K562 (cell line): Measurements from ENCODE around the gene MYO1E. TPM values are rescaled to one million over a fixed set of nuclear protein-coding genes. Genes with fewer than 3 reads are reported as not detected.

Experiments
- ATAC-seq: fragments of 200-7000 bp; cut with Tn5 transposase; 3 replicates; pipeline ENCODE4 v1.9.1; 2020; ENCODE audit warnings: moderate library complexity
- BruUV-seq: library from RNA; stranded (reverse); fragments of 400-500 nt; replicated peaks from 2 replicates; lab custom pipeline; 2021; lab: Mats Ljungman, UMichigan
- CTCF ChIA-PET: fragments of 300-600 bp; formaldehyde crosslinking; extraction: SDS; loops from one replicate; lab custom pipeline; 2021; ENCODE audit warnings: low intra/inter-chr PET ratio; lab: Yijun Ruan, JAX
- POLR2A ChIA-PET: fragments of 300-600, 350-650 bp; sonication (Branson Sonifier 250); formaldehyde crosslinking; extraction: SDS; loops from one replicate; lab custom pipeline; 2021; ENCODE audit warnings: antibody characterized with exemption, inconsistent platforms; lab: Yijun Ruan, JAX
- DNase-seq, 4 experiments: peaks; one replicate each; pipeline versions ENCODE4 v3.0.0 to v3.0.0-alpha.2; 2011 to 2018; ENCODE audit warnings: low spot score in 3 of 4, mixed read lengths in 3 of 4; ENCODE audit errors: extremely low read depth in 1 of 4
- FAIRE-seq: peaks from 2 replicates; lab custom pipeline; 2011; peaks lifted over from hg19 to GRCh38; lab: Jason Lieb, UNC
- H2AFZ ChIP-seq: 2 replicates; pipeline ENCODE4 v1.6.0; 2011; ENCODE audit warnings: low read depth, low read length, control low read depth, inconsistent platforms
- H3K27ac ChIP-seq: fragments of 200-600 bp; 3 replicates; pipeline ENCODE4 v1.8.0; 2011; ENCODE audit warnings: low read depth, mild to moderate bottlenecking, control low read depth, inconsistent platforms, low read length, moderate library complexity, mixed read lengths; ENCODE audit errors: extremely low read depth
- H3K27me3 ChIP-seq, 2 experiments: fragments of 300-600 bp in 1 of 2; 2 replicates in 1 of 2; 3 replicates in 1 of 2; pipeline versions ENCODE4 v1.6.0 to v1.8.0; 2011; ENCODE audit warnings: inconsistent platforms in 2 of 2, low read length in 2 of 2, mild to moderate bottlenecking in 1 of 2, mixed read lengths in 1 of 2, moderate library complexity in 1 of 2; ENCODE audit not compliant: control insufficient read depth in 2 of 2, insufficient read depth in 2 of 2
- H3K36me3 ChIP-seq: fragments of 300-600 bp; 3 replicates; pipeline ENCODE4 v1.8.0; 2011; ENCODE audit warnings: mild to moderate bottlenecking, low read length, inconsistent platforms; ENCODE audit not compliant: control insufficient read depth, insufficient read depth
- H3K4me1 ChIP-seq, 2 experiments: fragments of 200-600 bp in 1 of 2; replicated peaks in 1 of 2; 2 replicates in 1 of 2; 3 replicates in 1 of 2; pipeline versions ENCODE4 v1.5.1 to v1.8.0; 2011; ENCODE audit warnings: inconsistent platforms in 2 of 2, low read length in 2 of 2, mild to moderate bottlenecking in 1 of 2, mixed read lengths in 1 of 2, moderate library complexity in 1 of 2; ENCODE audit not compliant: control insufficient read depth in 2 of 2, insufficient read depth in 2 of 2
- H3K4me2 ChIP-seq: 2 replicates; pipeline ENCODE4 v1.6.1; 2011; ENCODE audit warnings: low read length, control low read depth, inconsistent platforms, mixed read lengths; ENCODE audit not compliant: insufficient read depth
- H3K4me3 ChIP-seq: fragments of 200-600 bp; sonication (generic), shearing (Covaris generic); 2 replicates; pipeline ENCODE4 v1.5.1; 2016; ENCODE audit warnings: control low read depth, inconsistent platforms
- H3K79me2 ChIP-seq: fragments of 200-600 bp; 3 replicates; pipeline ENCODE4 v1.8.0; 2011; ENCODE audit warnings: low read length, inconsistent platforms; ENCODE audit not compliant: control insufficient read depth, insufficient read depth
- H3K9ac ChIP-seq, 2 experiments: 2 replicates each; pipeline versions ENCODE4 v1.6.0 to v1.6.1; 2011; ENCODE audit warnings: low read depth in 2 of 2, low read length in 2 of 2, control low read depth in 1 of 2, inconsistent platforms in 1 of 2, mild to moderate bottlenecking in 1 of 2, mixed read lengths in 1 of 2; ENCODE audit not compliant: insufficient read depth in 1 of 2
- H3K9me1 ChIP-seq: one replicate; pipeline ENCODE4 v1.6.0; 2011; ENCODE audit warnings: inconsistent platforms, mild to moderate bottlenecking, low read length, moderate library complexity; ENCODE audit not compliant: control insufficient read depth, insufficient read depth
- H3K9me3 ChIP-seq: replicated peaks from 2 replicates; pipeline ENCODE4 v1.5.1; 2011; ENCODE audit warnings: low read depth, low read length, inconsistent platforms; ENCODE audit not compliant: control insufficient read depth, insufficient read depth
- H4K20me1 ChIP-seq: replicated peaks from 2 replicates; pipeline ENCODE4 v1.6.1; 2011; ENCODE audit warnings: low read length, inconsistent platforms, mixed read lengths; ENCODE audit not compliant: control insufficient read depth, insufficient read depth
- ATF2 ChIP-seq: sonication (generic); formaldehyde crosslinking; IDR thresholded peaks from 2 replicates; pipeline ENCODE4 v1.8.1; 2022; ENCODE audit warnings: missing genetic modification reagents
- CBX2 ChIP-seq: fragments of 200-600 bp; sonication (generic); IDR thresholded peaks from one replicate; pipeline ENCODE4 v1.6.1; 2012; ENCODE audit warnings: mild to moderate bottlenecking, low read length, inconsistent platforms; ENCODE audit not compliant: insufficient read depth, poor library complexity, severe bottlenecking
- CUX1 ChIP-seq: fragments of 200-800 bp; sonication (Bioruptor generic); IDR thresholded peaks from 2 replicates; pipeline ENCODE4 v1.6.1; 2016; ENCODE audit warnings: missing genetic modification characterization, missing compliant biosample characterization
- ELF4 ChIP-seq: fragments of 450-650 bp; formaldehyde crosslinking; IDR thresholded peaks from 2 replicates; pipeline ENCODE4 v1.4.0; 2022; ENCODE audit warnings: missing genetic modification characterization
- GABPA ChIP-seq: fragments of 200-800 bp; sonication (Bioruptor generic); conservative IDR thresholded peaks from 2 replicates; pipeline ENCODE4 v1.6.1; 2016; ENCODE audit warnings: low read depth, missing genetic modification characterization, missing compliant biosample characterization
- MAZ ChIP-seq, 2 experiments: fragments of 450-650 bp in 1 of 2; sonication (generic) in 1 of 2; formaldehyde crosslinking; IDR thresholded peaks in 1 of 2; conservative IDR thresholded peaks in 1 of 2; 2 replicates each; pipeline versions ENCODE4 v1.4.0 to v1.5.0; 2020; ENCODE audit warnings: mild to moderate bottlenecking in 1 of 2, missing genetic modification reagents in 1 of 2
- POLR2AphosphoS2 ChIP-seq: IDR thresholded peaks from 2 replicates; pipeline ENCODE4 v1.6.1; 2012; ENCODE audit warnings: low read length, improper control_type of control experiment
- SPI1 ChIP-seq: IDR thresholded peaks from 2 replicates; pipeline ENCODE4 v1.6.1; 2011; ENCODE audit warnings: low read depth, low read length, control low read depth, borderline replicate concordance
- ZFPM2 ChIP-seq: fragments of 250-450 bp; sonication (Bioruptor Pico); IDR thresholded peaks from 2 replicates; pipeline ENCODE4 v1.5.1; 2022; ENCODE audit warnings: mild to moderate bottlenecking
- ZNF609 ChIP-seq: sonication (generic); formaldehyde crosslinking; IDR thresholded peaks from 2 replicates; pipeline ENCODE4 v1.8.1; 2023; ENCODE audit warnings: missing genetic modification reagents, mild to moderate bottlenecking, borderline replicate concordance
- WGBS: fragments of 100-300 bp; shearing (Covaris generic); methylation state at CpG from one replicate; pipeline ENCODE4 v1.1.6; 2016; ENCODE audit warnings: low coverage, mixed read lengths; ENCODE audit not compliant: insufficient coverage; ENCODE audit errors: missing lambda C conversion rate; 5-methylcytosine and 5-hydroxymethylcytosine counted together
- in situ Hi-C: fragments of 300-500 bp; cut with MboI; formaldehyde crosslinking; loops from 4 replicates; pipeline ENCODE4 v1.15.0; 2018; ENCODE audit warnings: inconsistent platforms, mixed read lengths
- intact Hi-C: fragments of 100-400 bp; cut with micrococcal nuclease; formaldehyde crosslinking; loops from 2 replicates; pipeline ENCODE4 v1.14.2; 2022
- polyA plus RNA-seq, 8 experiments: library from polyadenylated mRNA; depleted of rRNA in 4 of 8; stranded (reverse) in 5 of 8; unstranded in 3 of 8; fragments of >200 nt; fragmentation: Nextera tagmentation in 2 of 8; fragmentation: Illumina TruSeq in 1 of 8; extraction: Ambion mirVana in 2 of 8; extraction: Trizol in 1 of 8; gene quantifications; 2 replicates each; pipeline versions ENCODE4 v1.2.1 to v1.2.3, GENCODE V29; 2011 to 2014; ENCODE audit warnings: inconsistent platforms in 1 of 8, missing spikeins in 1 of 8
- total RNA-seq, 7 experiments: library from RNA; depleted of rRNA in 6 of 7; stranded (reverse); fragments of >200 nt in 6 of 7; fragmentation: Illumina TruSeq in 2 of 7; extraction: Trizol in 2 of 7; gene quantifications; 2 replicates each; pipeline versions ENCODE4 v1.2.1 to v1.2.3, GENCODE V29; 2011 to 2021; ENCODE audit warnings: low replicate concordance in 1 of 7

The MYO1E gene
- total and polyA plus RNA-seq, 9 of the 15 experiments (the other 6 are each of a cell fraction or from before 2014, with no cell fraction given), result under 0.01 to 0.44 (median 0.01) TPM; not detected in 6

GRCh38 chr15:59197454-59197853, 175.2 kb downstream of the MYO1E start:
- in situ Hi-C loops (no loop called here), intact Hi-C loops (no loop called here)
- Histone ChIP-seq H3K27ac (no peak overlapping the region), H3K9me1 (no peaks in the 10 kb centered on the region), H3K79me2 (no peaks in the 10 kb centered on the region), H3K4me3 (no peak overlapping the region), H3K27me3 (peaks cover 30 to 38% of the 10 kb centered on the region in 2 experiments), H3K9ac (no peak overlapping the region), H3K4me2 (no peak overlapping the region), H3K36me3 (no peaks in the 10 kb centered on the region), H4K20me1 (no peaks in the 10 kb centered on the region; the same call in 1 of the 2 replicates), H3K9me3 (no peaks in the 10 kb centered on the region), H3K4me1 (no peaks in the 10 kb centered on the region), H2AFZ (no peak overlapping the region)
- TF ChIP-seq ZFPM2 (CRISPR knock-in tag), result no peak
- no peak for TF ChIP-seq ZNF609 (CRISPR knock-in tag)
- no peak for TF ChIP-seq SPI1
- no peak for TF ChIP-seq MAZ (CRISPR knock-in tag; conservative IDR thresholded peaks at IDR 0.05 in 1 of 2, IDR thresholded peaks at IDR 0.05 in 1 of 2)
- TF ChIP-seq ELF4 (CRISPR knock-in tag), result no peak
- TF ChIP-seq CUX1 (CRISPR knock-in tag), result no peak
- TF ChIP-seq ATF2, result no peak
- no peak for TF ChIP-seq CBX2
- TF ChIP-seq POLR2AphosphoS2, result no peak
- TF ChIP-seq GABPA (tag), result no peak
- no TSS peak for BruUV-seq
- DNase-seq, result no peak
- POLR2A ChIA-PET, result interaction anchor here (0.6 kb wide), 1 partner anchor 16 kb away, joined by 4 read pairs; no protein-coding TSS in a partner anchor
- FAIRE-seq, result no peak
- CTCF ChIA-PET, result no interaction called here
- WGBS, result 0% methylated on average over 2 of the region's 2 CpGs
- ATAC-seq, result no peak
